ENCODE results near the gene FOXK1. TPM values are rescaled to one million over a fixed set of nuclear protein-coding genes. Genes with fewer than 3 reads are reported as not detected.

FOXK1 gene
- total and polyA plus RNA-seq, 12 donors, result 4.8 to 63.1 (median 36.1) TPM

GRCh38 chr7:4759211-4759610 is 77.1 kb downstream of the FOXK1 start:
- intact Hi-C loops (cut with DNase I), result no loop called here
- no peaks in the 10 kb centered on the region for H3K4me1 ChIP-seq (replicated peaks in 1 of 2)
- H3K36me3 ChIP-seq (replicated peaks in 1 of 2), result peaks cover 0 to 100% of the 10 kb centered on the region in 2 donors
- 93 to 96% (median 95%) methylated on average over 20 to 40 of the region's 40 CpGs for WGBS, 4 donors
- H3K9me3 ChIP-seq (replicated peaks in 1 of 3), result no peaks in the 10 kb centered on the region
- H3K27ac ChIP-seq, result no peak overlapping the region
- DNase-seq, result no peak
- H3K27me3 ChIP-seq, result no peaks in the 10 kb centered on the region
- no peak for TF ChIP-seq CTCF (IDR thresholded peaks at IDR 0.05)
- H3K4me3 ChIP-seq, result no peak overlapping the region

- no peak overlapping the region for H3K27ac ChIP-seq
- no peak for DNase-seq
- intact Hi-C loops (cut with DNase I), result no loop called here
- no peaks in the 10 kb centered on the region for H3K27me3 ChIP-seq
- no peaks in the 10 kb centered on the region for H3K4me1 ChIP-seq (replicated peaks in 1 of 2)
- TF ChIP-seq POLR2A (IDR thresholded peaks at IDR 0.05), result no peak
- no peak for TF ChIP-seq CTCF (IDR thresholded peaks at IDR 0.05)
- no peaks in the 10 kb centered on the region for H3K9me3 ChIP-seq (replicated peaks in 1 of 3)
- 93 to 97% (median 94%) methylated on average over 12 to 26 of the region's 26 CpGs for WGBS, 4 donors
- H3K36me3 ChIP-seq (replicated peaks in 1 of 2), result peaks cover 0 to 96% of the 10 kb centered on the region in 2 donors
- H3K4me3 ChIP-seq, result no peak overlapping the region
Observed at GRCh38 chr7:4760952-4761351, 78.9 kb downstream of the FOXK1 start.

GRCh38 chr7:4762121-4763055 is 80.3 kb downstream of the FOXK1 start:
- TF ChIP-seq POLR2A (IDR thresholded peaks at IDR 0.05) (no peak), CTCF (IDR thresholded peaks at IDR 0.05) (no peak)
- Histone ChIP-seq H3K27ac (no peak overlapping the region), H3K36me3 (replicated peaks in 1 of 2) (peaks cover 0 to 86% of the 10 kb centered on the region in 2 donors), H3K9me3 (replicated peaks in 1 of 3) (no peaks in the 10 kb centered on the region), H3K27me3 (no peaks in the 10 kb centered on the region), H3K4me1 (replicated peaks in 1 of 2) (no peaks in the 10 kb centered on the region), H3K4me3 (no peak overlapping the region)
- DNase-seq, result no peak
- WGBS, 4 donors, result 93 to 96% (median 93%) methylated on average over 30 to 54 of the region's 54 CpGs
- intact Hi-C loops (cut with DNase I), result no loop called here

- no peaks in the 10 kb centered on the region for H3K4me1 ChIP-seq (replicated peaks in 1 of 2)
- TF ChIP-seq CTCF (IDR thresholded peaks at IDR 0.05) (no peak), POLR2A (IDR thresholded peaks at IDR 0.05) (no peak)
- no peak overlapping the region for H3K27ac ChIP-seq
- intact Hi-C loops (cut with DNase I), result no loop called here
- WGBS, 4 donors, result 94 to 96% (median 95%) methylated on average over 11 to 32 of the region's 32 CpGs
- no peaks in the 10 kb centered on the region for H3K27me3 ChIP-seq
- no peak overlapping the region for H3K4me3 ChIP-seq
- H3K9me3 ChIP-seq (replicated peaks in 1 of 3), result no peaks in the 10 kb centered on the region
- DNase-seq, result no peak
- H3K36me3 ChIP-seq (replicated peaks in 1 of 2), result peaks cover 0 to 82% of the 10 kb centered on the region in 2 donors
Observed at GRCh38 chr7:4763091-4763793, 81.1 kb downstream of the FOXK1 start.

Measured in adrenal gland (tissue), 12 donors.